Liver (tissue), 9 donors: ENCODE results near the gene HCN1. TPM values are rescaled to one million over a fixed set of nuclear protein-coding genes. Genes with fewer than 3 reads are reported as not detected.

Experiments
- DNase-seq: peaks from one replicate; pipeline ENCODE4 v3.0.0-alpha.2; 2017; ENCODE audit warnings: low spot score
- H3K27ac ChIP-seq, 2 donors: one replicate each; pipeline ENCODE4 v1.7.0; 2013; ENCODE audit warnings: inconsistent platforms in 2 of 2, low read length in 2 of 2, control low read depth in 1 of 2, low read depth in 1 of 2, mild to moderate bottlenecking in 1 of 2
- H3K27me3 ChIP-seq, 4 donors: one replicate each; pipeline versions ENCODE4 v1.6.1 to v1.7.0; 2013; ENCODE audit warnings: low read length in 3 of 4, inconsistent platforms in 1 of 4, mild to moderate bottlenecking in 1 of 4, moderate library complexity in 1 of 4; ENCODE audit not compliant: control insufficient read depth in 4 of 4, insufficient read depth in 4 of 4
- H3K36me3 ChIP-seq, 4 donors: one replicate each; pipeline versions ENCODE4 v1.6.1 to v1.7.0; 2013; ENCODE audit warnings: low read length in 3 of 4, mild to moderate bottlenecking in 3 of 4, low read depth in 1 of 4, moderate library complexity in 1 of 4; ENCODE audit not compliant: control insufficient read depth in 4 of 4, insufficient read depth in 3 of 4
- H3K4me1 ChIP-seq, 4 donors: one replicate each; pipeline versions ENCODE4 v1.6.1 to v1.7.0; 2013; ENCODE audit warnings: low read length in 3 of 4, mild to moderate bottlenecking in 3 of 4, moderate library complexity in 1 of 4; ENCODE audit not compliant: control insufficient read depth in 4 of 4, insufficient read depth in 4 of 4
- H3K4me3 ChIP-seq, 3 donors: one replicate each; pipeline versions ENCODE4 v1.6.1 to v1.7.0; 2013; ENCODE audit warnings: low read length in 3 of 3, control low read depth in 1 of 3, low read depth in 1 of 3, mild to moderate bottlenecking in 1 of 3
- H3K9ac ChIP-seq, 2 donors: one replicate each; pipeline ENCODE4 v1.7.0; 2013; ENCODE audit warnings: low read length in 2 of 2, mild to moderate bottlenecking in 2 of 2, moderate library complexity in 2 of 2, control low read depth in 1 of 2, low read depth in 1 of 2
- H3K9me3 ChIP-seq, 4 donors: one replicate each; pipeline versions ENCODE4 v1.6.1 to v1.7.0; 2013; ENCODE audit warnings: low read length in 3 of 4; ENCODE audit not compliant: control insufficient read depth in 4 of 4
- EGR1 ChIP-seq, 2 donors: IDR thresholded peaks; 2 replicates each; pipeline ENCODE4 v1.6.1; 2016 to 2018; ENCODE audit warnings: antibody characterized with exemption in 2 of 2, low read depth in 2 of 2
- FOXA1 ChIP-seq: IDR thresholded peaks from 2 replicates; pipeline ENCODE4 v1.6.1; 2016; ENCODE audit warnings: antibody characterized with exemption
- FOXA2 ChIP-seq: IDR thresholded peaks from 2 replicates; pipeline ENCODE4 v1.6.1; 2016; ENCODE audit warnings: antibody characterized with exemption
- GABPA ChIP-seq, 2 donors: IDR thresholded peaks in 1 of 2; conservative IDR thresholded peaks in 1 of 2; 2 replicates each; pipeline ENCODE4 v1.6.1; 2016; ENCODE audit warnings: antibody characterized with exemption in 2 of 2, mild to moderate bottlenecking in 1 of 2, moderate library complexity in 1 of 2
- HNF4A ChIP-seq, 2 donors: conservative IDR thresholded peaks; 2 replicates each; pipeline ENCODE4 v1.6.1; 2016; ENCODE audit warnings: antibody characterized with exemption in 2 of 2, mild to moderate bottlenecking in 2 of 2
- HNF4G ChIP-seq: IDR thresholded peaks from 2 replicates; pipeline ENCODE4 v1.6.1; 2016; ENCODE audit warnings: antibody characterized with exemption
- JUND ChIP-seq, 2 donors: IDR thresholded peaks; 2 replicates each; pipeline ENCODE4 v1.6.1; 2016; ENCODE audit warnings: antibody characterized with exemption in 2 of 2
- NR2F2 ChIP-seq: IDR thresholded peaks from 2 replicates; pipeline ENCODE4 v1.6.1; 2016; ENCODE audit warnings: antibody characterized with exemption
- RAD21 ChIP-seq, 2 donors: IDR thresholded peaks; 2 replicates each; pipeline ENCODE4 v1.6.1; 2016; ENCODE audit warnings: antibody characterized with exemption in 2 of 2, mild to moderate bottlenecking in 2 of 2
- REST ChIP-seq: IDR thresholded peaks from 2 replicates; pipeline ENCODE4 v1.6.1; 2016; ENCODE audit warnings: antibody characterized with exemption, mild to moderate bottlenecking
- RXRA ChIP-seq, 2 donors: IDR thresholded peaks; 2 replicates each; pipeline ENCODE4 v1.6.1; 2017 to 2018; ENCODE audit warnings: antibody characterized with exemption in 2 of 2, mild to moderate bottlenecking in 1 of 2
- SP1 ChIP-seq: IDR thresholded peaks from 2 replicates; pipeline ENCODE4 v1.6.1; 2018; ENCODE audit warnings: antibody characterized with exemption, mild to moderate bottlenecking
- TAF1 ChIP-seq: conservative IDR thresholded peaks from 2 replicates; pipeline ENCODE4 v1.6.1; 2016; ENCODE audit warnings: antibody characterized with exemption, mild to moderate bottlenecking
- YY1 ChIP-seq: IDR thresholded peaks from 2 replicates; pipeline ENCODE4 v1.6.1; 2016; ENCODE audit warnings: antibody characterized with exemption, mild to moderate bottlenecking
- WGBS: extraction: QIAGEN DNeasy Blood & Tissue Kit; methylation state at CpG from one replicate; pipeline ENCODE4 v1.1.7; 2013; 5-methylcytosine and 5-hydroxymethylcytosine counted together
- polyA plus RNA-seq, 2 donors: library from polyadenylated mRNA; stranded (reverse) in 1 of 2; unstranded in 1 of 2; fragments of 200-250 nt in 1 of 2; fragments of >200 nt in 1 of 2; fragmentation: Nextera tagmentation in 1 of 2; extraction: Ambion mirVana in 1 of 2; gene quantifications; one replicate each; pipeline versions ENCODE4 v1.2.1 to v1.2.3, GENCODE V29; 2013 to 2015
- total RNA-seq, 2 donors: library from RNA; depleted of rRNA; stranded (reverse); fragments of >200 nt; gene quantifications; one replicate each; pipeline ENCODE4 v1.2.3, GENCODE V29; 2014
- TF ChIP-seq, protein P1 (sequence below): fragments of 150-350 bp; IDR thresholded peaks from 2 replicates; pipeline ENCODE4 v1.5.1; 2017; ENCODE audit warnings: improper control_type of control experiment, low read depth, low read length; ENCODE audit not compliant: missing input control
- TF ChIP-seq, protein P2 (sequence below): IDR thresholded peaks from 2 replicates; pipeline ENCODE4 v1.6.1; 2016; ENCODE audit warnings: antibody characterized with exemption
- donor health status: healthy.
- donor health status: healthy.
- donor health status: healthy.
- donor health status: healthy.
- donor health status: healthy.

The HCN1 gene
- total and polyA plus RNA-seq, 4 donors = under 0.01 TPM; not detected in 3

GRCh38 chr5:45741110-45741509, 44.9 kb upstream of the HCN1 start:
- H3K9ac ChIP-seq = no peak overlapping the region
- H3K27ac ChIP-seq = no peak overlapping the region
- TF ChIP-seq SP1 (no peak), FOXA2 (no peak)
- TF ChIP-seq, protein P1, sequence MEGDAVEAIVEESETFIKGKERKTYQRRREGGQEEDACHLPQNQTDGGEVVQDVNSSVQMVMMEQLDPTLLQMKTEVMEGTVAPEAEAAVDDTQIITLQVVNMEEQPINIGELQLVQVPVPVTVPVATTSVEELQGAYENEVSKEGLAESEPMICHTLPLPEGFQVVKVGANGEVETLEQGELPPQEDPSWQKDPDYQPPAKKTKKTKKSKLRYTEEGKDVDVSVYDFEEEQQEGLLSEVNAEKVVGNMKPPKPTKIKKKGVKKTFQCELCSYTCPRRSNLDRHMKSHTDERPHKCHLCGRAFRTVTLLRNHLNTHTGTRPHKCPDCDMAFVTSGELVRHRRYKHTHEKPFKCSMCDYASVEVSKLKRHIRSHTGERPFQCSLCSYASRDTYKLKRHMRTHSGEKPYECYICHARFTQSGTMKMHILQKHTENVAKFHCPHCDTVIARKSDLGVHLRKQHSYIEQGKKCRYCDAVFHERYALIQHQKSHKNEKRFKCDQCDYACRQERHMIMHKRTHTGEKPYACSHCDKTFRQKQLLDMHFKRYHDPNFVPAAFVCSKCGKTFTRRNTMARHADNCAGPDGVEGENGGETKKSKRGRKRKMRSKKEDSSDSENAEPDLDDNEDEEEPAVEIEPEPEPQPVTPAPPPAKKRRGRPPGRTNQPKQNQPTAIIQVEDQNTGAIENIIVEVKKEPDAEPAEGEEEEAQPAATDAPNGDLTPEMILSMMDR = no peak
- H3K4me1 ChIP-seq = no peaks in the 10 kb centered on the region
- H3K4me3 ChIP-seq = no peak overlapping the region
- no peaks in the 10 kb centered on the region for H3K36me3 ChIP-seq
- no peaks in the 10 kb centered on the region for H3K9me3 ChIP-seq
- H3K27me3 ChIP-seq = no peaks in the 10 kb centered on the region
- no peak for DNase-seq
- WGBS = 20% methylated on average over 5 of the region's 5 CpGs

DNA sequence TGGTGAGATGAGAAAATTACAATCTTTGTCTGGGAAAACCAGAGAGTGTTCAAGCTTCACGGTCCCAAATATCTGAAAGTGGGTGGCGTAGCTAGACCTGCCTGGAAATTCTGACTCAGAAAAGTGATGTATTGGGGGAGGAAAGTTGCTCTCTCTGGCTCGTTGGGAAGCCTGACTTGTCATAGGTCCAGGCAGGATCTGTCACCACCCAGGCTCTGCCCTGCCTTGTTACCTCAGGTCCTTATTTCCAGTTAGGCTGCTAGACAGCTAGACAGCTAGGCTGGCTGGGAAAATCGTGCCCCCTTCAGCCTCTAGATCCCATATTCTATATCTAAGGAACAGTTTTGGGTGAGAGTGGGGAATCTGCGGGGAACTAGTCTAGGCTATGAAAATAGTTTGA, 41.0 kb upstream of the HCN1 start:
- WGBS = 59% methylated on average over 5 of the region's 5 CpGs
- TF ChIP-seq REST (no peak), YY1 (no peak), JUND (IDR thresholded peaks at IDR 0.05) (no peak), TAF1 (no peak), RXRA (IDR thresholded peaks at IDR 0.05) (no peak), RAD21 (IDR thresholded peaks at IDR 0.05) (no peak), GABPA (IDR thresholded peaks at IDR 0.05 in 1 of 2, conservative IDR thresholded peaks at IDR 0.05 in 1 of 2) (no peak), NR2F2 (no peak), HNF4A (conservative IDR thresholded peaks at IDR 0.05) (no peak), FOXA1 (no peak), HNF4G (no peak), EGR1 (IDR thresholded peaks at IDR 0.05; ENCODE audit: low read depth in 2 of 2) (no peak)
- TF ChIP-seq, protein P1 = no peak
- TF ChIP-seq, protein P2, sequence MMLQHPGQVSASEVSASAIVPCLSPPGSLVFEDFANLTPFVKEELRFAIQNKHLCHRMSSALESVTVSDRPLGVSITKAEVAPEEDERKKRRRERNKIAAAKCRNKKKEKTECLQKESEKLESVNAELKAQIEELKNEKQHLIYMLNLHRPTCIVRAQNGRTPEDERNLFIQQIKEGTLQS = no peak
- H3K4me1 ChIP-seq = no peaks in the 10 kb centered on the region
- no peak for DNase-seq
- no peak overlapping the region for H3K27ac ChIP-seq
- H3K4me3 ChIP-seq = no peak overlapping the region
- H3K9ac ChIP-seq = no peak overlapping the region
- H3K9me3 ChIP-seq = no peaks in the 10 kb centered on the region
- H3K27me3 ChIP-seq = no peaks in the 10 kb centered on the region
- H3K36me3 ChIP-seq = no peaks in the 10 kb centered on the region
